ENCODE results near the gene SLC48A1.

The SLC48A1 gene

GRCh38 chr12:47755655-47756562 lies 17.1 kb upstream of the SLC48A1 start:
- no peaks in the 10 kb centered on the region for H3K27me3 ChIP-seq (replicated peaks; ENCODE audit: control insufficient read depth, insufficient read depth, low read length)
- no peaks in the 10 kb centered on the region for H3K36me3 ChIP-seq (ENCODE audit: control insufficient read depth, insufficient read depth, low read length)
- TF ChIP-seq CTCF (IDR thresholded peaks at IDR 0.05; ENCODE audit: insufficient read depth, low read length, poor library complexity, severe bottlenecking), result no peak
- peak overlapping the region; percentile 52 for H3K4me3 ChIP-seq (replicated peaks; ENCODE audit: low read depth, low read length)
- peak; percentile 65 for DNase-seq (ENCODE audit: extremely low read depth, insufficient read length)

- Histone ChIP-seq H3K4me3 (replicated peaks; ENCODE audit: low read depth, low read length) (no peak overlapping the region), H3K36me3 (ENCODE audit: control insufficient read depth, insufficient read depth, low read length) (no peaks in the 10 kb centered on the region), H3K27me3 (replicated peaks; ENCODE audit: control insufficient read depth, insufficient read depth, low read length) (no peaks in the 10 kb centered on the region)
- TF ChIP-seq CTCF (IDR thresholded peaks at IDR 0.05; ENCODE audit: insufficient read depth, low read length, poor library complexity, severe bottlenecking), result no peak
- DNase-seq (ENCODE audit: extremely low read depth, insufficient read length), result no peak
These were observed 15.6 kb upstream of the SLC48A1 start for GRCh38 chr12:47757364-47757839.

GRCh38 chr12:47757840-47758583 lies 15.0 kb upstream of the SLC48A1 start:
- Histone ChIP-seq H3K4me3 (replicated peaks; ENCODE audit: low read depth, low read length) (no peak overlapping the region), H3K36me3 (ENCODE audit: control insufficient read depth, insufficient read depth, low read length) (no peaks in the 10 kb centered on the region), H3K27me3 (replicated peaks; ENCODE audit: control insufficient read depth, insufficient read depth, low read length) (no peaks in the 10 kb centered on the region)
- DNase-seq (ENCODE audit: extremely low read depth, insufficient read length), result no peak
- TF ChIP-seq CTCF (IDR thresholded peaks at IDR 0.05; ENCODE audit: insufficient read depth, low read length, poor library complexity, severe bottlenecking), result no peak

DNA sequence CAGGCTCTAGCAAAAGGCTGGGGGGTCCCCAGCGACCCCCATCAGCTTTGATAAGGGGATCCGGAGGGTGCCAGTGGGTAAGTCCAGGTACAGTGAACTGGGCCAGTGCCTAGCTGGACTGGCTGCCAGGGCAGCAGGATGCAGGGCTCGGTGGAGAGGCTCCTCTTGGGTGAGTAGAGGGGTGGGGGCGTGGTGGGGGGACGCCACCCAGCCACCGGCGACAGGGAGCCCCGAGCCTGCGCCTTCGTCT lies 14.5 kb upstream of the SLC48A1 start:
- Histone ChIP-seq H3K27me3 (replicated peaks; ENCODE audit: control insufficient read depth, insufficient read depth, low read length) (no peaks in the 10 kb centered on the region), H3K4me3 (replicated peaks; ENCODE audit: low read depth, low read length) (peak overlapping the region; percentile 53), H3K36me3 (ENCODE audit: control insufficient read depth, insufficient read depth, low read length) (no peaks in the 10 kb centered on the region)
- no peak for DNase-seq (ENCODE audit: extremely low read depth, insufficient read length)
- TF ChIP-seq CTCF (IDR thresholded peaks at IDR 0.05; ENCODE audit: insufficient read depth, low read length, poor library complexity, severe bottlenecking), result no peak

DNA sequence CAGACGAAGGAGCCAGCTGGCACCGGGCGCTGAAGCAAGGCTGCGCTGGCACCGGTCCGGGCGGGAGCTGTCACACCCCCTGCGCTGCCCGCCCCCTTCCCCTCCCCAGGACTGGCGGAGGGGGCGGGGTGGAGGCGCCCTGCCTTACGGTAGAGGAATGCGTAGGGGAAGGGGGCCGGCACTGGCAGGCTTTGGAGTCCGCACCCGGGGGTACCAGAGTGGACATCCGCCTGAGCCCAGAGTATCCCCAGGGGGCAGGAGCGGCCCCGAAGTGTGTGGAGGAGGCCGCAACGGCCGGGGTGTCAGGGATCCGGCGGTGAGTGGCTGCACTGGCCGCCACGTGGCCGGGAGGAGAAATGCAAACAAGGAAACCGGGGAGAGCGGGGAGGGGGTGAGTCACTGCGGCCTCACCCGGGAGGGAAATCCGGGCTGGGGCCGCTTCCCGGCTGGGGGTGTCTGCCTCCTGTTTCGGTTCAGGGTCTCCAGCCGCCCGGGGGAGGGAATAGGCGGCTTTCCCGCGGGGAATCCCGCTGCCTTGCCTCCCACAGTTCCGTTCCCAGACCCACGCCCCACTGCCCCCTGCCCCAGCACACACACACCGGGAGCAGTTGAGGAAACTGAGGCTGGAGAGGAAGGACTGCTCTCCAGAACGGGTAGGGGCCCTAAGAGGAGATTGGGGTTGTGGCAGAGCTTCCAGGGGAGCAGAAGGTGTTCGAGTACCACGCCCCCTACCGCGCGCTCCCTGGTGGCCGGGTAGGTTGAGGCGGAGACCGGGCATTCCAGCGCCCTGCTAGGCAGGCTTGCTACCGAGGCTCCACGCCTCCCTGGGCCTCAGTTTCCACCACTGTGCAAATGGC lies 14.0 kb upstream of the SLC48A1 start, which contains the start of gene RAPGEF3:
Gene RAPGEF3 (minus strand): TSS at position 47 of the 857 bp plus-strand sequence. CDS start 324 bp downstream, outside the sequence.
- Histone ChIP-seq H3K4me3 (replicated peaks; ENCODE audit: low read depth, low read length) (peak within 1 kb of the TSS; percentile 53), H3K36me3 (ENCODE audit: control insufficient read depth, insufficient read depth, low read length) (no peaks in the 10 kb centered on the region), H3K27me3 (replicated peaks; ENCODE audit: control insufficient read depth, insufficient read depth, low read length) (no peaks in the 10 kb centered on the region)
- peak; percentile 70 for DNase-seq (ENCODE audit: extremely low read depth, insufficient read length)
- TF ChIP-seq CTCF (IDR thresholded peaks at IDR 0.05; ENCODE audit: insufficient read depth, low read length, poor library complexity, severe bottlenecking), result peak; percentile 70
